HUES64 (cell line): ENCODE results near the gene CIB1.

ENCODE experiments used
- H3K27ac ChIP-seq: 2 replicates; pipeline ENCODE4 v1.7.0; 2013; ENCODE audit warnings: low read depth, low read length, inconsistent platforms
- H3K27me3 ChIP-seq: 2 replicates; pipeline ENCODE4 v1.6.1; 2013; ENCODE audit warnings: mild to moderate bottlenecking, low read length; ENCODE audit not compliant: insufficient read depth
- H3K36me3 ChIP-seq: 2 replicates; pipeline ENCODE4 v1.6.1; 2013; ENCODE audit warnings: mild to moderate bottlenecking, low read length; ENCODE audit not compliant: insufficient read depth
- H3K4me1 ChIP-seq: 2 replicates; pipeline ENCODE4 v1.6.1; 2013; ENCODE audit warnings: mild to moderate bottlenecking, low read length, moderate library complexity; ENCODE audit not compliant: insufficient read depth
- H3K4me3 ChIP-seq: 2 replicates; pipeline ENCODE4 v1.5.1; 2013; ENCODE audit warnings: mild to moderate bottlenecking, low read length, moderate library complexity
- H3K9ac ChIP-seq: 2 replicates; pipeline ENCODE4 v1.6.1; 2013; ENCODE audit warnings: mild to moderate bottlenecking, low read depth, low read length
- H3K9me3 ChIP-seq: 2 replicates; pipeline ENCODE4 v1.6.1; 2013; ENCODE audit warnings: low read depth, low read length; ENCODE audit not compliant: insufficient read depth
- WGBS: fragments of 150-250, 120-280 bp; methylation state at CpG from one replicate; pipeline ENCODE4 v1.1.7; 2013; ENCODE audit warnings: missing lambda C conversion rate; 5-methylcytosine and 5-hydroxymethylcytosine counted together

The CIB1 gene

DNA sequence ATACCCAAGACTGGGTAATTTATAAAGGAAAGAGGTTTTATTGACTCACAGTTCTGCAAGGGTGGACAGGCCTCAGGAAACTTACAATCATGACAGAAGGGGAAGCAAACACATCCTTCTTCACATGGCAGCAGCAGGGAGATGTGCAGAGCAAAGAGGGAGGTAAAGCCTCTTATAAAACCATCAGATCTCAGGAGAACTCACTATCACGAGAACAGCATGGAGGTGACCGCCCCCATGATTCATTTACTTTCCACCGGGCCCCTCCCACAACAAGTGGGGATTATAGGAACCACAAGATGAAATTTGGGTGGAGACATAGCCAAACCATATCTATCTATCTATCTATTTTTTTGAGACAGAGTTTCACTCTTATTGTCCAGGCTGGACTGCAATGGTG is 5.6 kb upstream of the CIB1 start:
- Histone ChIP-seq H3K9ac (no peak overlapping the region), H3K4me3 (no peak overlapping the region), H3K36me3 (peaks cover 7% of the 10 kb centered on the region; the same call in 1 of the 2 replicates), H3K9me3 (no peaks in the 10 kb centered on the region), H3K4me1 (no peaks in the 10 kb centered on the region), H3K27ac (no peak overlapping the region), H3K27me3 (no peaks in the 10 kb centered on the region)
- WGBS = 91% methylated on average over 3 of the region's 3 CpGs

DNA sequence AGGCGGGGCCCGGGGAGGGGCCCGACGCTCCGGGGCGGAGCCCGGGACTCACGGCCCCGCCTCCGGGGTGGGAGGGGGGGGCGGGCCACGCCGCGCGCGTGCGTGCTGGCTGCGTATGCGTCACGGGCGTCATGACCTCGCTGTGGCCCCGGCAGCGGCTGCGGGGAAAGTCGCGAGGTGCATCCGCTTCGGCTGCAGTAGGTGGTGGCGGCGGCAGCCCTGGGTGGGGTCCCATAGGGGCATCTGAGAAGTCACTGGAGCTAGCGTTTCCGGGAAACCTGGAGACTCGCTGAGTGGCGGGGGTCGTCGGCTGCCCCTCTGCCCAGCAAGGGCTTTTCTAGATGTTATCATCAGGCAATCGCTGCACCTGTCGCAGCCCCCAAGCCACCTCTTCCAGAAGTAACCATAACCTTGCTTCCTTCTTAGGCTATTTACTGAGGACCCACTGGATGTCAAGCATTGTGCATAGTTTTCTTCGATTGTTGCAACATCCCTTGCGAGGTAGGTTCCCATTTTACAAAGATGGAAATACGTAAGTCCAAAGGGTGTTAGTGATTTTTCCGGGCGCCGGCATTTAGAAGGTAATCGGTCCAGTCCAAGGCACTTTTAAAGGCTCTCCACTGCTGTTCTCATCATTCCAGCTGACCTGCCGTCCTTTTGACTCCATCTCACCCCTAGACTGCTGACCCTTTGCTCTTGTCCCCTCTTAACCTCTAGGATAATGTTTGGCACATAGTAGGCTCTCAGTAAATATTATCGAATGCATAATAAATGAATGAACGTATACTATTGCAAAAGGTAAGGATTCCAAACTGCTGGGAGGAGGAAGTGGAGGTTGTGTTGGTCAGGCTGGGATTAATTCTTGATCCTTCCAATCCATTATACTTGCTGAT is 601 bp upstream of the CIB1 start, which contains the start of gene GDPGP1:
Gene GDPGP1, plus strand, starts transcription at position 114 of the 893 bp plus-strand sequence. CDS start 6,700 bp downstream, outside the sequence.
- H3K9ac ChIP-seq = peak within 1 kb of the TSS; percentile 59
- H3K27ac ChIP-seq = peak within 1 kb of the TSS; percentile 73; the same call in 1 of the 2 replicates
- H3K27me3 ChIP-seq = no peaks in the 10 kb centered on the region
- no peaks in the 10 kb centered on the region for H3K9me3 ChIP-seq
- no peaks in the 10 kb centered on the region for H3K4me1 ChIP-seq
- H3K36me3 ChIP-seq = peaks cover 15% of the 10 kb centered on the region
- 15% methylated on average over 49 of the region's 49 CpGs for WGBS
- H3K4me3 ChIP-seq = peak within 1 kb of the TSS; percentile 64

DNA sequence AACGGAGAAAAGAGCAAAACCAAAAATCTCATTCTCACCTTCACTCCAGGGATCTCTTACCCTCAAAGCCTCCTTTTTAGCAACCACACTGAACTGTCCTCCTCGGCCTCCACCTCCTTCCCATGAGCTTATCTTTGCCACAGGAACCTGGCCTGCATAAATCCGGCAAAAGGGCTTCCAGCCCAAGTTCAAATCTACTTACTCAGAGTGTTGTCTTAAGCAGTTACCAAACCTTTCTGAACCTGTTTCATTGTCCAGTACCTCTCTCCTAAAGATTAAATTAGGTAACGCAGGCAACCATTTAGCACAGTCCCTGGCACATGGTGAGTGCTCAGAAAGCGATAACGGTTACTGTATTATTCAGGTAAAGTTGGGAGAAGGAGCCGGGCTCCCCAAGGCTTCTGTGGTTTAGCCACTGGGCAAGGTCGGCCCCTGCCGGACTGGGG is 777 bp downstream of the CIB1 start:
- peak overlapping the region; percentile 59 for H3K9ac ChIP-seq
- no peaks in the 10 kb centered on the region for H3K4me1 ChIP-seq
- no peaks in the 10 kb centered on the region for H3K27me3 ChIP-seq
- H3K36me3 ChIP-seq = peaks cover 22% of the 10 kb centered on the region
- H3K4me3 ChIP-seq = peak overlapping the region; percentile 64
- no peak overlapping the region; the same call in 1 of the 2 replicates for H3K27ac ChIP-seq
- H3K9me3 ChIP-seq = no peaks in the 10 kb centered on the region
- 18% methylated on average over 9 of the region's 9 CpGs for whole genome bisulfite sequencing

DNA sequence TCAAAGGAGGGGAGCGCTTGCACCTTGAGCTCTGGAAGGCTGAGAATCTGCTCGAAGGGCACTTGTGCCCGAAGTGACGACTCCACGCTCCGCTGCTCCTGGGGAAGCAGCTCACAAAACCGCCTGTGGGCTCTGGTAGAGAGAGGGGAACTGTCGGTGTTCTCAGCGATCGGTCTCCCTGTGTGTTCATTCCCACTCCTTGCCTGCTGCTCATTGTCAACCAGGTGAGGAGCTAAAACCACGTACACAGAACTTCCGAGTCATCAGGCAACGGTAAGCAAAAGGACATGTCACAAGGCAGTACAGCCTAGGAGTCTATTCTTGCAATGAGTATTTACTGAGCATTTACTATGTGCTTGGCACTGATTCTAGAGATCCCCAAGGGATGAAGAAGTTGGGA is 1.5 kb downstream of the CIB1 start:
- Histone ChIP-seq H3K4me1 (no peaks in the 10 kb centered on the region), H3K27ac (no peak overlapping the region), H3K9ac (no peak overlapping the region), H3K4me3 (no peak overlapping the region), H3K36me3 (peaks cover 29% of the 10 kb centered on the region), H3K9me3 (no peaks in the 10 kb centered on the region), H3K27me3 (no peaks in the 10 kb centered on the region)
- 92% methylated on average over 13 of the region's 13 CpGs for WGBS

DNA sequence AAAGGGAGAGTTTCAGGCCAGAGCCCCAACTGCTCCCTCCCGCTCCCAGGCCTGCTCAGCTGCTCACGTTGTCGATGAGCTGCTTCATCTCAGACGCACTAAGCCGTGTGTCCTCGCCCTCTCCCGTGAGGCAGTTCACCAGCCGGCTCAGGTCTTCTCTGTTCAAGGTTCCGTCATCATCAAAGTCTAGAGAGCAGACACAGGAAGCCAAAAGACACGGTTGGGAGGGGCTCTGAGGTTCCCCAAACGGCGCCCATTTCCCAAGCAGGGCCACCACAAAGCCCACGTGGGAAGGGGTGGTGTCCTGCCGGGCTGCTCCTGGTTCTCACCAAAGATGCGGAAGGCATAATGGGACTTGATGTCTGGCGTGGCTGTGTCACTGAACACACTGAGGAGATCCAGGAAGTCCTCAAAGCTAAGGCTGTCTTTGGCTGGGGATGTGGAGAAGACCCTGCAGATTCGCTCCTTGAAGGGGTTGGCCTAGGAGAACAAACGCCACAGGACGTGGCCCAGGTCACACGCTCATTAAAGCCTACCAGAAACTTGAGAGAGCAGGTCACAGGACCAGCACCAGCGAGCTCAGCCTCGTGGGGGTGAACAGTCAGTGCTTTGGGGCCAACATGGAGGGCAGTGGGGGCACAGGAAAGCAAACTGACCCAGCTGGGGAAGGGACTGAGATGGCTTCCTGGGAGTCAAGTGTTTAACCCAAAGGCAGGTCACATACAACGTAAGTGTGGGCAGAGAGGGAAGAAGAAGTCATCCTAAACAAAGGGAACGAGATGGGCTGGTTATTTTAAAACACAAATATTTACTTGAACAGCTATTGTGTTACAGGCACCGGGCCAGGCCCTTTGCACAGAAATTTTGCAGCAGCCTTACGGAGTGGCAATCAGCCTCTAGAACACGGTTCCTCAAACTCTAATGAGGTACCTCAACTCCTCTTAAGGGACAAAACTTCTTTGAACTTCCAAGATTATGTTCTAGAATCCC is 2.4 kb downstream of the CIB1 start:
- Histone ChIP-seq H3K36me3 (peaks cover 37% of the 10 kb centered on the region), H3K9ac (no peak overlapping the region), H3K9me3 (no peaks in the 10 kb centered on the region), H3K4me3 (no peak overlapping the region), H3K4me1 (no peaks in the 10 kb centered on the region), H3K27ac (no peak overlapping the region), H3K27me3 (no peaks in the 10 kb centered on the region)
- WGBS = 91% methylated on average over 27 of the region's 27 CpGs

DNA sequence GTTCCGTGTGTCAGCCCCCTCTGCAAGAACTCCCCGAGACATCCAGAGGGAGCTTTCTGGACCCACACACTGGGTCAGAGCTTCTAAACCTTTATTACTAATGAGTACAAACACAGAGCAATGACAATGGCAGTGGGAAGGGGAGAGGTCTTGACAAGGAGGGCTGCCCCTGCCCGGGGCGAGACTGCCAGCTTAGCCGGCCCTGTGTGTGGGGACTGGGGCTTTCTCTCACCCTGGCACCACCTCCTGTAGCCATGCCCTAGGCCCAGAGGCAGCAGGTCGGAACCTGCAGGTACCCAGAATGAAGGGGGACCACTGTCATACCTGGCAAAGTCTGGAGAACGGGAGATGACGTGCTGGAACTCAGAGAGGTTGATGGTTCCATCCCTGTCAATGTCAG is 3.1 kb downstream of the CIB1 start:
- no peak overlapping the region for H3K27ac ChIP-seq

DNA sequence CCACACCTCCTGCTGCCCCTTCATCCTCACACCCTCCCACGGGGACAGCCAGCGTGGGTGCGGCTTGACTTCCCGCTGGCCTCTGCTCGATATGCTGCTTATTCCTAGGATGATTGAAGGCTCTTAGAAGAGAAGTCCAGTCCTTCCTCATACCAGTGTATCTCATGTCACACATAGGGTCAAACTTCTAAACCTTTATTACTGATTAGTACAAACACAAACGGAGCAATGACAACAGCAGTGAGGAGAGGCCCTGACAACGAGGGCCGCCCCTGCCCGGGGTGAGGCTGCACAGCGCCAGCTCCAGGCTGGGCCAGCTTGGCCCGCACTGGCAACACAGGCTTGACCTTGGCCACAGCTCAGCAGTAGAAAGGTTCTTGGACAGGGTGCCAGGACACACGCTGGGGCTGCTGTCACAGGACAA is 3.7 kb downstream of the CIB1 start:
- H3K9me3 ChIP-seq = no peaks in the 10 kb centered on the region
- H3K36me3 ChIP-seq = peaks cover 48% of the 10 kb centered on the region
- H3K27me3 ChIP-seq = no peaks in the 10 kb centered on the region
- H3K9ac ChIP-seq = no peak overlapping the region
- no peak overlapping the region for H3K27ac ChIP-seq
- H3K4me3 ChIP-seq = no peak overlapping the region
- 95% methylated on average over 12 of the region's 12 CpGs for WGBS
- no peaks in the 10 kb centered on the region for H3K4me1 ChIP-seq

More for the DNA sequence above, 3.1 kb downstream of the CIB1 start:
- H3K4me1 ChIP-seq = no peaks in the 10 kb centered on the region
- no peak overlapping the region for H3K9ac ChIP-seq
- 94% methylated on average over 8 of the region's 8 CpGs for WGBS
- no peaks in the 10 kb centered on the region for H3K27me3 ChIP-seq
- H3K9me3 ChIP-seq = no peaks in the 10 kb centered on the region
- H3K4me3 ChIP-seq = no peak overlapping the region
- H3K36me3 ChIP-seq = peaks cover 43% of the 10 kb centered on the region

DNA sequence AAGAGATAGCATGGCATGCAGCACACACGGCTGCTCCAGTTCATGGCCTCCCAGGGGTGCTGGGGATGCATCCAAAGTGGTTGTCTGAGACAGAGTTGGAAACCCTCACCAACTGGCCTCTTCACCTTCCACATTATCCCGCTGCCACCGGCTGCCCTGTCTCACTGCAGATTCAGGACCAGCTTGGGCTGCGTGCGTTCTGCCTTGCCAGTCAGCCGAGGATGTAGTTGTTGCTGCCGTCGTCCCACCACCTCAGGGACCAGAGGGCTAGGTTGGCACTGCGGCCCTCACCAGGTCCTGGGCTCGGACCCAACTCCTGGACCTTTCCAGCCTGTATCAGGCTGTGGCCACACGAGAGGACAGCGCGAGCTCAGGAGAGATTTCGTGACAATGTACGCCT is 4.8 kb downstream of the CIB1 start:
- Histone ChIP-seq H3K4me3 (no peak overlapping the region), H3K27me3 (no peaks in the 10 kb centered on the region), H3K27ac (no peak overlapping the region), H3K36me3 (peaks cover 60% of the 10 kb centered on the region), H3K9ac (no peak overlapping the region), H3K4me1 (no peaks in the 10 kb centered on the region), H3K9me3 (no peaks in the 10 kb centered on the region)
- 96% methylated on average over 15 of the region's 15 CpGs for WGBS

DNA sequence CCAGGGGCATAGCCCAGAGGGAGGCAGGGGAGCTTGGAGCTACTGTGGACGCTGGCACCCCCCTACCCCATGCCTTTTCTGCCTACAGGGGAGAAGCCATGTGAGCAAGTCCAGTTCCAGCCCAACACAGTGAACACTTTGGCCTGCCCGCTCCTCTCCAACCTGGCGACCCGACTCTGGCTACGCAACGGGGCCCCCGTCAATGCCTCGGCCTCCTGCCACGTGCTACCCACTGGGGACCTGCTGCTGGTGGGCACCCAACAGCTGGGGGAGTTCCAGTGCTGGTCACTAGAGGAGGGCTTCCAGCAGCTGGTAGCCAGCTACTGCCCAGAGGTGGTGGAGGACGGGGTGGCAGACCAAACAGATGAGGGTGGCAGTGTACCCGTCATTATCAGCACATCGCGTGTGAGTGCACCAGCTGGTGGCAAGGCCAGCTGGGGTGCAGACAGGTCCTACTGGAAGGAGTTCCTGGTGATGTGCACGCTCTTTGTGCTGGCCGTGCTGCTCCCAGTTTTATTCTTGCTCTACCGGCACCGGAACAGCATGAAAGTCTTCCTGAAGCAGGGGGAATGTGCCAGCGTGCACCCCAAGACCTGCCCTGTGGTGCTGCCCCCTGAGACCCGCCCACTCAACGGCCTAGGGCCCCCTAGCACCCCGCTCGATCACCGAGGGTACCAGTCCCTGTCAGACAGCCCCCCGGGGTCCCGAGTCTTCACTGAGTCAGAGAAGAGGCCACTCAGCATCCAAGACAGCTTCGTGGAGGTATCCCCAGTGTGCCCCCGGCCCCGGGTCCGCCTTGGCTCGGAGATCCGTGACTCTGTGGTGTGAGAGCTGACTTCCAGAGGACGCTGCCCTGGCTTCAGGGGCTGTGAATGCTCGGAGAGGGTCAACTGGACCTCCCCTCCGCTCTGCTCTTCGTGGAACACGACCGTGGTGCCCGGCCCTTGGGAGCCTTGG is 5.6 kb downstream of the CIB1 start:
- no peaks in the 10 kb centered on the region for H3K27me3 ChIP-seq
- no peak overlapping the region for H3K9ac ChIP-seq
- no peak overlapping the region for H3K27ac ChIP-seq
- H3K36me3 ChIP-seq = peaks cover 68% of the 10 kb centered on the region
- no peaks in the 10 kb centered on the region for H3K4me1 ChIP-seq
- no peaks in the 10 kb centered on the region for H3K9me3 ChIP-seq
- H3K4me3 ChIP-seq = no peak overlapping the region
- 95% methylated on average over 38 of the region's 38 CpGs for WGBS

DNA sequence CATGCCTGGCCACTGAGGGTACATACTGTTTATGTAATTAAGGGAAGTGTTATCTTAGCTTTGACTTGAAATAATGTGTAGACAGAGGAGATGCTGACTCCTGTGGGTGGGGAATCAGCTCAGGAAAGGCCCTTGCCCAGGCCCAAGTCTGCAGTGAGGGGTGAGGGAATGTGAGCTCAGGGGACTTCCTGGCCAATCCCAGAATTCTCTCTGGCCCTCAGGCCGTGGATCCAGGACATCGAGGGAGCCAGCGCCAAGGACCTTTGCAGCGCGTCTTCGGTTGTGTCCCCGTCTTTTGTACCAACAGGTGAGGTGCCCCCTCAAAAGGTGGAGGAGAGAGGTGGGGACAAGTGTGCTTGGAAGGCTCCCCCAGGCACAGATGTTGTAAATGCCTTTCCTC is 6.4 kb downstream of the CIB1 start:
- Histone ChIP-seq H3K9ac (no peak overlapping the region), H3K27ac (no peak overlapping the region), H3K36me3 (peaks cover 76% of the 10 kb centered on the region)

More for the DNA sequence above, 6.4 kb downstream of the CIB1 start:
- no peaks in the 10 kb centered on the region for H3K27me3 ChIP-seq
- no peaks in the 10 kb centered on the region for H3K9me3 ChIP-seq
- 97% methylated on average over 7 of the region's 7 CpGs for WGBS
- H3K4me1 ChIP-seq = no peaks in the 10 kb centered on the region
- no peak overlapping the region for H3K4me3 ChIP-seq
